ENCODE results near the gene HJV.

HJV gene

GRCh38 chr1:146019231-146020057 is 2.1 kb downstream of the HJV start:
- TF ChIP-seq CTCF (IDR thresholded peaks at IDR 0.05; ENCODE audit: low read depth, low read length, missing control alignments), result no peak
- no peak overlapping the region for H3K4me3 ChIP-seq (replicated peaks; ENCODE audit: low read depth, low read length)
- no peak for DNase-seq (ENCODE audit: extremely low read depth, low read depth)

- DNase-seq (ENCODE audit: extremely low read depth, low read depth), result no peak
- no peak overlapping the region for H3K4me3 ChIP-seq (replicated peaks; ENCODE audit: low read depth, low read length)
- TF ChIP-seq CTCF (IDR thresholded peaks at IDR 0.05; ENCODE audit: low read depth, low read length, missing control alignments), result no peak
These were observed 4.6 kb downstream of the HJV start for GRCh38 chr1:146016891-146017290.

GRCh38 chr1:146013559-146013922 is 8.0 kb downstream of the HJV start:
- no peak for DNase-seq (ENCODE audit: extremely low read depth, low read depth)
- no peak overlapping the region for H3K4me3 ChIP-seq (replicated peaks; ENCODE audit: low read depth, low read length)
- TF ChIP-seq CTCF (IDR thresholded peaks at IDR 0.05; ENCODE audit: low read depth, low read length, missing control alignments), result no peak

GRCh38 chr1:146012703-146013558 is 8.6 kb downstream of the HJV start:
- DNase-seq (ENCODE audit: extremely low read depth, low read depth), result peak; percentile 76
- TF ChIP-seq CTCF (IDR thresholded peaks at IDR 0.05; ENCODE audit: low read depth, low read length, missing control alignments), result peak; percentile 71
- no peak overlapping the region for H3K4me3 ChIP-seq (replicated peaks; ENCODE audit: low read depth, low read length)

- TF ChIP-seq CTCF (IDR thresholded peaks at IDR 0.05; ENCODE audit: low read depth, low read length, missing control alignments), result no peak
- H3K4me3 ChIP-seq (replicated peaks; ENCODE audit: low read depth, low read length), result no peak overlapping the region
- DNase-seq (ENCODE audit: extremely low read depth, low read depth), result no peak
These were observed 11.3 kb downstream of the HJV start for GRCh38 chr1:146010126-146010738.

GRCh38 chr1:146007489-146008133 is 13.9 kb downstream of the HJV start:
- H3K4me3 ChIP-seq (replicated peaks; ENCODE audit: low read depth, low read length), result no peak overlapping the region
- TF ChIP-seq CTCF (IDR thresholded peaks at IDR 0.05; ENCODE audit: low read depth, low read length, missing control alignments), result peak; percentile 1
- no peak for DNase-seq (ENCODE audit: extremely low read depth, low read depth)

All from HFF-Myc (cell line).